ENCODE measurements around the gene PARG. TPM values are rescaled to one million over a fixed set of nuclear protein-coding genes. Genes with fewer than 3 reads are reported as not detected.
"Not testable (repeated sequence)": the region's sequence is repeated elsewhere in the genome, so short reads cannot be mapped to it uniquely, and the experiment has no call there.

PARG gene
- total RNA-seq, 2 experiments from 2014 or later: 29.1 to 31.6 TPM

- ATAC-seq; DNase-seq; H3K4me1 Mint-ChIP-seq; H3K27ac Mint-ChIP-seq; H3K27me3 Mint-ChIP-seq; CTCF ChIA-PET; H3K4me3 Mint-ChIP-seq; H3K9me3 Mint-ChIP-seq (ENCODE audit: low read depth); H3K36me3 Mint-ChIP-seq: not testable (repeated sequence)
These were observed 9.7 kb downstream of the PARG start for GRCh38 chr10:49931959-49932728.

GRCh38 chr10:49931276-49931675 is 10.6 kb downstream of the PARG start:
- DNase-seq; ATAC-seq; CTCF ChIA-PET; H3K9me3 Mint-ChIP-seq (ENCODE audit: low read depth); H3K27me3 Mint-ChIP-seq; H3K36me3 Mint-ChIP-seq; H3K4me1 Mint-ChIP-seq; H3K27ac Mint-ChIP-seq; H3K4me3 Mint-ChIP-seq: not testable (repeated sequence)

GRCh38 chr10:49923572-49923971 is 18.3 kb downstream of the PARG start:
- ATAC-seq; H3K4me3 Mint-ChIP-seq; H3K4me1 Mint-ChIP-seq; H3K9me3 Mint-ChIP-seq (ENCODE audit: low read depth); H3K36me3 Mint-ChIP-seq; DNase-seq; CTCF ChIA-PET; H3K27me3 Mint-ChIP-seq; H3K27ac Mint-ChIP-seq: not testable (repeated sequence)

GRCh38 chr10:49922041-49922440 is 19.8 kb downstream of the PARG start:
- DNase-seq; H3K4me3 Mint-ChIP-seq; H3K27ac Mint-ChIP-seq; CTCF ChIA-PET; H3K9me3 Mint-ChIP-seq (ENCODE audit: low read depth); H3K27me3 Mint-ChIP-seq; H3K4me1 Mint-ChIP-seq; ATAC-seq; H3K36me3 Mint-ChIP-seq: not testable (repeated sequence)

- H3K9me3 Mint-ChIP-seq (ENCODE audit: low read depth); H3K36me3 Mint-ChIP-seq; H3K4me3 Mint-ChIP-seq; H3K27me3 Mint-ChIP-seq; CTCF ChIA-PET; DNase-seq; ATAC-seq; H3K4me1 Mint-ChIP-seq; H3K27ac Mint-ChIP-seq: not testable (repeated sequence)
These were observed 23.9 kb downstream of the PARG start for GRCh38 chr10:49917927-49918326.

GRCh38 chr10:49916451-49916850 is 25.4 kb downstream of the PARG start:
- H3K4me1 Mint-ChIP-seq; H3K27me3 Mint-ChIP-seq; H3K27ac Mint-ChIP-seq; DNase-seq; H3K36me3 Mint-ChIP-seq; H3K9me3 Mint-ChIP-seq (ENCODE audit: low read depth); CTCF ChIA-PET; ATAC-seq; H3K4me3 Mint-ChIP-seq: not testable (repeated sequence)

GRCh38 chr10:49910295-49910694 is 31.5 kb downstream of the PARG start:
- peak; percentile 74 for ATAC-seq
- H3K27ac Mint-ChIP-seq; H3K9me3 Mint-ChIP-seq (ENCODE audit: low read depth); H3K27me3 Mint-ChIP-seq; DNase-seq; H3K4me3 Mint-ChIP-seq; CTCF ChIA-PET; H3K36me3 Mint-ChIP-seq; H3K4me1 Mint-ChIP-seq: not testable (repeated sequence)

GRCh38 chr10:49908290-49909080 is 33.3 kb downstream of the PARG start:
- DNase-seq; H3K4me3 Mint-ChIP-seq; H3K4me1 Mint-ChIP-seq; ATAC-seq; H3K9me3 Mint-ChIP-seq (ENCODE audit: low read depth); H3K27ac Mint-ChIP-seq; H3K27me3 Mint-ChIP-seq; CTCF ChIA-PET; H3K36me3 Mint-ChIP-seq: not testable (repeated sequence)

- ATAC-seq; H3K36me3 Mint-ChIP-seq; H3K4me3 Mint-ChIP-seq; DNase-seq; H3K27me3 Mint-ChIP-seq; CTCF ChIA-PET; H3K4me1 Mint-ChIP-seq; H3K27ac Mint-ChIP-seq; H3K9me3 Mint-ChIP-seq (ENCODE audit: low read depth): not testable (repeated sequence)
These were observed 38.0 kb downstream of the PARG start for GRCh38 chr10:49903829-49904228.

- ATAC-seq; DNase-seq; H3K27me3 Mint-ChIP-seq; H3K27ac Mint-ChIP-seq; H3K4me3 Mint-ChIP-seq; CTCF ChIA-PET; H3K9me3 Mint-ChIP-seq (ENCODE audit: low read depth); H3K4me1 Mint-ChIP-seq: not testable (repeated sequence)
- H3K36me3 Mint-ChIP-seq: peaks cover 18% of the 10 kb centered on the region
These were observed 41.4 kb downstream of the PARG start for GRCh38 chr10:49900406-49900805.

GRCh38 chr10:49899999-49900398 is 41.8 kb downstream of the PARG start:
- H3K9me3 Mint-ChIP-seq (ENCODE audit: low read depth); ATAC-seq; CTCF ChIA-PET; H3K4me1 Mint-ChIP-seq; H3K27ac Mint-ChIP-seq; H3K4me3 Mint-ChIP-seq; DNase-seq; H3K27me3 Mint-ChIP-seq: not testable (repeated sequence)
- peaks cover 18% of the 10 kb centered on the region for H3K36me3 Mint-ChIP-seq

GRCh38 chr10:49890025-49890424 is 51.8 kb downstream of the PARG start:
- H3K36me3 Mint-ChIP-seq; ATAC-seq; H3K9me3 Mint-ChIP-seq (ENCODE audit: low read depth); H3K4me1 Mint-ChIP-seq; H3K27me3 Mint-ChIP-seq; H3K27ac Mint-ChIP-seq; H3K4me3 Mint-ChIP-seq; DNase-seq; CTCF ChIA-PET: not testable (repeated sequence)

GRCh38 chr10:49884739-49885331 is 57.0 kb downstream of the PARG start:
- H3K27ac Mint-ChIP-seq; ATAC-seq; CTCF ChIA-PET; H3K9me3 Mint-ChIP-seq (ENCODE audit: low read depth); H3K4me1 Mint-ChIP-seq; DNase-seq; H3K4me3 Mint-ChIP-seq; H3K27me3 Mint-ChIP-seq: not testable (repeated sequence)
- H3K36me3 Mint-ChIP-seq: peaks cover 12% of the 10 kb centered on the region

GRCh38 chr10:49883852-49884251 is 58.0 kb downstream of the PARG start:
- ATAC-seq; H3K4me1 Mint-ChIP-seq; H3K4me3 Mint-ChIP-seq; H3K27me3 Mint-ChIP-seq; DNase-seq; H3K9me3 Mint-ChIP-seq (ENCODE audit: low read depth); CTCF ChIA-PET; H3K27ac Mint-ChIP-seq; H3K36me3 Mint-ChIP-seq: not testable (repeated sequence)

Measured in activated CD8-positive, alpha-beta memory T cell treated with anti-CD3 and anti-CD28 coated beads, Interleukin-2, amount 10 ng/mL, durations not matched to agents 7 days and 5 days (primary cell).